A172 (cell line): ENCODE measurements around the gene PGA3. TPM values are rescaled to one million over a fixed set of nuclear protein-coding genes. Genes with fewer than 3 reads are reported as not detected.
"Not testable (repeated sequence)": the region's sequence is repeated elsewhere in the genome, so short reads cannot be mapped to it uniquely, and the experiment has no call there.

ENCODE experiments used
- DNase-seq: peaks from one replicate; pipeline ENCODE4 v3.0.0-alpha.2; 2015; ENCODE audit warnings: low spot score
- total RNA-seq: library from RNA; depleted of rRNA; stranded (reverse); fragments of >200 nt; shearing (Covaris generic); gene quantifications from 2 replicates; pipeline ENCODE4 v1.2.3, GENCODE V29; 2014

The PGA3 gene
- total RNA-seq, 1 experiment from 2014 or later, result not detected

GRCh38 chr11:61207636-61208310 is 4.5 kb downstream of the PGA3 start:
- DNase-seq, result not testable (repeated sequence)

- not testable (repeated sequence) for DNase-seq
Measured at GRCh38 chr11:61210629-61211028, 7.3 kb downstream of the PGA3 start.

- DNase-seq, result not testable (repeated sequence)
Measured at GRCh38 chr11:61211327-61211952, 8.1 kb downstream of the PGA3 start.

- not testable (repeated sequence) for DNase-seq
Measured at GRCh38 chr11:61212202-61212601, 8.9 kb downstream of the PGA3 start.

- not testable (repeated sequence) for DNase-seq
Measured at GRCh38 chr11:61213711-61214324, 10.5 kb downstream of the PGA3 start.

GRCh38 chr11:61218306-61218705 is 15.0 kb downstream of the PGA3 start:
- DNase-seq, result not testable (repeated sequence)

- not testable (repeated sequence) for DNase-seq
Measured at GRCh38 chr11:61219016-61219415, 15.7 kb downstream of the PGA3 start.

GRCh38 chr11:61222047-61222446 is 18.7 kb downstream of the PGA3 start, which contains the start of gene PGA4:
Gene PGA4 (plus strand): TSS chr11:61222347. CDS start chr11:61222401, 54 bp downstream.
- DNase-seq, result not testable (repeated sequence)

- DNase-seq, result not testable (repeated sequence)
Measured at GRCh38 chr11:61222692-61223091, 19.4 kb downstream of the PGA3 start.

GRCh38 chr11:61226457-61227137 is 23.3 kb downstream of the PGA3 start:
- not testable (repeated sequence) for DNase-seq

- not testable (repeated sequence) for DNase-seq
Measured at GRCh38 chr11:61229458-61229857, 26.1 kb downstream of the PGA3 start.

- DNase-seq, result not testable (repeated sequence)
Measured at GRCh38 chr11:61231033-61231432, 27.7 kb downstream of the PGA3 start.

- not testable (repeated sequence) for DNase-seq
Measured at GRCh38 chr11:61231585-61231984, 28.3 kb downstream of the PGA3 start.

- not testable (repeated sequence) for DNase-seq
Measured at GRCh38 chr11:61232548-61233145, 29.3 kb downstream of the PGA3 start.

GRCh38 chr11:61237130-61237529 is 33.8 kb downstream of the PGA3 start:
- not testable (repeated sequence) for DNase-seq

GRCh38 chr11:61240288-61240687 is 37.0 kb downstream of the PGA3 start:
- DNase-seq, result not testable (repeated sequence)

- not testable (repeated sequence) for DNase-seq
Measured at GRCh38 chr11:61240875-61241274, 37.6 kb downstream of the PGA3 start, which contains the start of gene PGA5. Gene PGA5 (plus strand): TSS chr11:61241175. CDS start chr11:61241227, 52 bp downstream.

- DNase-seq, result not testable (repeated sequence)
Measured at GRCh38 chr11:61241526-61241925, 38.2 kb downstream of the PGA3 start.

- not testable (repeated sequence) for DNase-seq
Measured at GRCh38 chr11:61245284-61245964, 42.1 kb downstream of the PGA3 start.

- not testable (repeated sequence) for DNase-seq
Measured at GRCh38 chr11:61248071-61248470, 44.8 kb downstream of the PGA3 start.

GRCh38 chr11:61249201-61249600 is 45.9 kb downstream of the PGA3 start:
- not testable (repeated sequence) for DNase-seq
